WTC11 (cell line): ENCODE data around the gene CLDND2. TPM values are rescaled to one million over a fixed set of nuclear protein-coding genes. Genes with fewer than 3 reads are reported as not detected.

Experiments used
- ATAC-seq: fragments of 200-7000 bp; cut with Tn5 transposase; 2 replicates; pipeline ENCODE4 v1.10.0; 2021; ENCODE audit warnings: mild to moderate bottlenecking, moderate library complexity
- CTCF ChIA-PET: fragments of 300-600 bp; sonication (Branson Sonifier 250); formaldehyde crosslinking; loops from one replicate; lab custom pipeline; 2021; ENCODE audit warnings: antibody characterized with exemption; lab: Charles Lee
- POLR2A ChIA-PET: fragments of 350-600 bp; sonication (Branson Sonifier 250); formaldehyde crosslinking; loops from one replicate; lab custom pipeline; 2021; ENCODE audit warnings: antibody characterized with exemption; lab: Charles Lee
- DNase-seq: peaks from one replicate; pipeline ENCODE4 v3.0.0; 2021; ENCODE audit warnings: low spot score
- H3K27ac Mint-ChIP-seq: 2 replicates; pipeline ENCODE4 v1.8.0; 2021; ENCODE audit warnings: mixed read lengths
- H3K27me3 Mint-ChIP-seq: 2 replicates; pipeline ENCODE4 v1.8.0; 2021; ENCODE audit warnings: low read depth, mild to moderate bottlenecking, moderate library complexity, mixed read lengths
- H3K36me3 Mint-ChIP-seq: 2 replicates; pipeline ENCODE4 v1.8.0; 2021; ENCODE audit warnings: mixed read lengths
- H3K4me1 Mint-ChIP-seq: 2 replicates; pipeline ENCODE4 v1.8.0; 2022; ENCODE audit warnings: mixed read lengths
- H3K4me3 Mint-ChIP-seq: 2 replicates; pipeline ENCODE4 v1.8.0; 2021; ENCODE audit warnings: mild to moderate bottlenecking, moderate library complexity, mixed read lengths
- H3K9me3 Mint-ChIP-seq: 2 replicates; pipeline ENCODE4 v1.8.0; 2021; ENCODE audit warnings: mixed read lengths
- ATF1 ChIP-seq: sonication (generic); formaldehyde crosslinking; IDR thresholded peaks from 2 replicates; pipeline ENCODE4 v1.8.1; 2023; ENCODE audit warnings: mild to moderate bottlenecking, moderate library complexity, missing genetic modification reagents
- CREM ChIP-seq: sonication (generic); formaldehyde crosslinking; IDR thresholded peaks from 2 replicates; pipeline ENCODE4 v1.8.1; 2022; ENCODE audit warnings: mild to moderate bottlenecking, missing genetic modification reagents, moderate library complexity
- ESRRA ChIP-seq: sonication (generic); formaldehyde crosslinking; IDR thresholded peaks from 2 replicates; pipeline ENCODE4 v1.8.1; 2022; ENCODE audit warnings: mild to moderate bottlenecking, missing genetic modification reagents, borderline replicate concordance
- GRHL2 ChIP-seq: fragments of 250-450 bp; sonication (Bioruptor Pico); IDR thresholded peaks from 2 replicates; pipeline ENCODE4 v1.8.0; 2022; ENCODE audit warnings: mild to moderate bottlenecking, moderate library complexity; ENCODE audit not compliant: insufficient replicate concordance, severe bottlenecking
- MXD4 ChIP-seq: fragments of 250-450 bp; sonication (Bioruptor Pico); IDR thresholded peaks from 2 replicates; pipeline ENCODE4 v1.8.0; 2021; ENCODE audit warnings: mild to moderate bottlenecking, moderate library complexity, borderline replicate concordance
- NFE2L1 ChIP-seq: sonication (generic); formaldehyde crosslinking; IDR thresholded peaks from 2 replicates; pipeline ENCODE4 v1.8.1; 2023; ENCODE audit warnings: missing genetic modification reagents
- NR2C2 ChIP-seq: sonication (generic); formaldehyde crosslinking; IDR thresholded peaks from 2 replicates; pipeline ENCODE4 v1.8.0; 2022; ENCODE audit warnings: mild to moderate bottlenecking, missing genetic modification reagents
- OVOL2 ChIP-seq: fragments of 250-450 bp; sonication (Bioruptor Pico); IDR thresholded peaks from 2 replicates; pipeline ENCODE4 v1.9.0; 2021; ENCODE audit warnings: mild to moderate bottlenecking, borderline replicate concordance
- PRRX2 ChIP-seq: fragments of 250-450 bp; sonication (Bioruptor Pico); IDR thresholded peaks from 2 replicates; pipeline ENCODE4 v1.8.0; 2021; ENCODE audit warnings: mild to moderate bottlenecking
- RELA ChIP-seq: sonication (generic); formaldehyde crosslinking; IDR thresholded peaks from 2 replicates; pipeline ENCODE4 v1.8.1; 2022; ENCODE audit warnings: missing genetic modification reagents, mild to moderate bottlenecking, borderline replicate concordance
- RORB ChIP-seq: fragments of 250-450 bp; sonication (Bioruptor Pico); IDR thresholded peaks from 2 replicates; pipeline ENCODE4 v1.9.0; 2021; ENCODE audit warnings: mild to moderate bottlenecking
- SMAD3 ChIP-seq: sonication (generic); formaldehyde crosslinking; IDR thresholded peaks from 2 replicates; pipeline ENCODE4 v1.8.0; 2022; ENCODE audit warnings: missing genetic modification reagents, mild to moderate bottlenecking, borderline replicate concordance
- SP1 ChIP-seq: sonication (generic); formaldehyde crosslinking; conservative IDR thresholded peaks from 2 replicates; pipeline ENCODE4 v1.8.1; 2022; ENCODE audit warnings: missing genetic modification reagents
- TCF7 ChIP-seq: sonication (generic); formaldehyde crosslinking; IDR thresholded peaks from 2 replicates; pipeline ENCODE4 v1.8.0; 2022; ENCODE audit warnings: mild to moderate bottlenecking, low read depth, missing genetic modification reagents, moderate library complexity
- TEAD4 ChIP-seq: sonication (generic); formaldehyde crosslinking; IDR thresholded peaks from 2 replicates; pipeline ENCODE4 v1.8.0; 2022; ENCODE audit warnings: mild to moderate bottlenecking, missing genetic modification reagents
- TP53 ChIP-seq: sonication (generic); formaldehyde crosslinking; IDR thresholded peaks from 2 replicates; pipeline ENCODE4 v1.8.1; 2023; ENCODE audit warnings: mild to moderate bottlenecking, missing genetic modification reagents
- ZNF219 ChIP-seq: sonication (generic); formaldehyde crosslinking; IDR thresholded peaks from 2 replicates; pipeline ENCODE4 v1.8.0; 2023; ENCODE audit warnings: missing genetic modification reagents, mild to moderate bottlenecking, borderline replicate concordance
- ZNF263 ChIP-seq: sonication (generic); formaldehyde crosslinking; IDR thresholded peaks from 2 replicates; pipeline ENCODE4 v1.8.1; 2022; ENCODE audit warnings: low read depth, mild to moderate bottlenecking, moderate library complexity, missing genetic modification reagents
- ZNF671 ChIP-seq: fragments of 250-450 bp; sonication (Bioruptor Pico); IDR thresholded peaks from 2 replicates; pipeline ENCODE4 v1.8.0; 2021; ENCODE audit warnings: mild to moderate bottlenecking
- total RNA-seq: library from RNA; stranded (reverse); gene quantifications from 3 replicates; pipeline ENCODE4 v1.2.3, GENCODE V29; 2021
- TF ChIP-seq, protein P1 (sequence below): fragments of 250-450 bp; sonication (Bioruptor Pico); IDR thresholded peaks from 2 replicates; pipeline ENCODE4 v1.9.0; 2021; ENCODE audit warnings: mild to moderate bottlenecking
- TF ChIP-seq, protein P2 (sequence below): sonication (generic); formaldehyde crosslinking; IDR thresholded peaks from 2 replicates; pipeline ENCODE4 v1.8.0; 2023; ENCODE audit warnings: missing genetic modification reagents
- TF ChIP-seq, protein P3 (sequence below): sonication (generic); formaldehyde crosslinking; IDR thresholded peaks from 2 replicates; pipeline ENCODE4 v1.8.1; 2023; ENCODE audit warnings: mild to moderate bottlenecking, missing genetic modification reagents, moderate library complexity
- TF ChIP-seq, protein P4 (sequence below): sonication (generic); formaldehyde crosslinking; IDR thresholded peaks from 2 replicates; pipeline ENCODE4 v1.8.1; 2023; ENCODE audit warnings: mild to moderate bottlenecking, missing genetic modification reagents
- TF ChIP-seq, protein P5 (sequence below): fragments of 200-600 bp; IDR thresholded peaks from 2 replicates; pipeline ENCODE4 v1.8.0; 2022; ENCODE audit warnings: antibody characterized with exemption
- TF ChIP-seq, protein P6 (sequence below): sonication (generic); formaldehyde crosslinking; IDR thresholded peaks from 2 replicates; pipeline ENCODE4 v1.8.0; 2022; ENCODE audit warnings: mild to moderate bottlenecking, missing genetic modification reagents
- TF ChIP-seq, protein P7 (sequence below): sonication (generic); formaldehyde crosslinking; IDR thresholded peaks from 2 replicates; pipeline ENCODE4 v1.8.1; 2022; ENCODE audit warnings: low read depth, missing genetic modification reagents, borderline replicate concordance
- TF ChIP-seq, protein P8 (sequence below): sonication (generic); formaldehyde crosslinking; IDR thresholded peaks from 2 replicates; pipeline ENCODE4 v1.8.1; 2023; ENCODE audit warnings: mild to moderate bottlenecking, missing genetic modification reagents, moderate library complexity

Gene CLDND2
- total RNA-seq, 1 experiment from 2014 or later: 1.7 TPM

DNA sequence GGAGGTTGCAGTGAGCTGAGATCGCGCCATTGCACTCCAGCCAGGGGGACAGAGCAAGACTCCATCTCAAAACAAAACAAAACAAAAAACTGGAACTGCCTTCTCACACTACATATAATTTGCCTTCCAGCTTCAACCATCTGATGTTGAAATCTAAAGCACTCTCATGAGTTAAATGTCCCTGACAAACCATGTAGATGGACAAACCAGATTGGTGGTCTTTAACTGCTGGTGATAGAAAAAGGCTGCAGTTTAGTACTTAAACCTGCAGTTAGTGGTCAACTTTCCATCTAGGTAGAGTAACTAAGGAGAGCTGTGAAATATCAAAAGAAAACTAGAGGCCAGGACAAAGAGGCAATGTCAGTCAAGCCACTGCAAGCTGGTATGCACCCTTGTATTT is 27.4 kb upstream of the CLDND2 start:
- Mint-ChIP-seq H3K4me3 (peak overlapping the region; percentile 53), H3K36me3 (peaks cover 9% of the 10 kb centered on the region), H3K9me3 (peaks cover 4% of the 10 kb centered on the region), H3K4me1 (peaks cover 32% of the 10 kb centered on the region), H3K27me3 (no peaks in the 10 kb centered on the region), H3K27ac (peak overlapping the region; percentile 78)
- ATAC-seq (no peak), DNase-seq (no peak)
- TF ChIP-seq, protein P1, sequence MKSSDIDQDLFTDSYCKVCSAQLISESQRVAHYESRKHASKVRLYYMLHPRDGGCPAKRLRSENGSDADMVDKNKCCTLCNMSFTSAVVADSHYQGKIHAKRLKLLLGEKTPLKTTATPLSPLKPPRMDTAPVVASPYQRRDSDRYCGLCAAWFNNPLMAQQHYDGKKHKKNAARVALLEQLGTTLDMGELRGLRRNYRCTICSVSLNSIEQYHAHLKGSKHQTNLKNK (CRISPR knock-in tag): no peak
- TF ChIP-seq PRRX2 (CRISPR knock-in tag): no peak
- no peak for TF ChIP-seq TP53
- TF ChIP-seq ZNF263: no peak
- no peak for TF ChIP-seq CREM (CRISPR knock-in tag)
- no peak for TF ChIP-seq ZNF219 (CRISPR knock-in tag)
- TF ChIP-seq, protein P2, sequence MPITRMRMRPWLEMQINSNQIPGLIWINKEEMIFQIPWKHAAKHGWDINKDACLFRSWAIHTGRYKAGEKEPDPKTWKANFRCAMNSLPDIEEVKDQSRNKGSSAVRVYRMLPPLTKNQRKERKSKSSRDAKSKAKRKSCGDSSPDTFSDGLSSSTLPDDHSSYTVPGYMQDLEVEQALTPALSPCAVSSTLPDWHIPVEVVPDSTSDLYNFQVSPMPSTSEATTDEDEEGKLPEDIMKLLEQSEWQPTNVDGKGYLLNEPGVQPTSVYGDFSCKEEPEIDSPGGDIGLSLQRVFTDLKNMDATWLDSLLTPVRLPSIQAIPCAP (CRISPR knock-in tag): no peak
- TF ChIP-seq SMAD3: no peak
- TF ChIP-seq, protein P3, sequence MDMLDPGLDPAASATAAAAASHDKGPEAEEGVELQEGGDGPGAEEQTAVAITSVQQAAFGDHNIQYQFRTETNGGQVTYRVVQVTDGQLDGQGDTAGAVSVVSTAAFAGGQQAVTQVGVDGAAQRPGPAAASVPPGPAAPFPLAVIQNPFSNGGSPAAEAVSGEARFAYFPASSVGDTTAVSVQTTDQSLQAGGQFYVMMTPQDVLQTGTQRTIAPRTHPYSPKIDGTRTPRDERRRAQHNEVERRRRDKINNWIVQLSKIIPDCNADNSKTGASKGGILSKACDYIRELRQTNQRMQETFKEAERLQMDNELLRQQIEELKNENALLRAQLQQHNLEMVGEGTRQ: no peak
- TF ChIP-seq RORB (CRISPR knock-in tag): no peak
- TF ChIP-seq, protein P4, sequence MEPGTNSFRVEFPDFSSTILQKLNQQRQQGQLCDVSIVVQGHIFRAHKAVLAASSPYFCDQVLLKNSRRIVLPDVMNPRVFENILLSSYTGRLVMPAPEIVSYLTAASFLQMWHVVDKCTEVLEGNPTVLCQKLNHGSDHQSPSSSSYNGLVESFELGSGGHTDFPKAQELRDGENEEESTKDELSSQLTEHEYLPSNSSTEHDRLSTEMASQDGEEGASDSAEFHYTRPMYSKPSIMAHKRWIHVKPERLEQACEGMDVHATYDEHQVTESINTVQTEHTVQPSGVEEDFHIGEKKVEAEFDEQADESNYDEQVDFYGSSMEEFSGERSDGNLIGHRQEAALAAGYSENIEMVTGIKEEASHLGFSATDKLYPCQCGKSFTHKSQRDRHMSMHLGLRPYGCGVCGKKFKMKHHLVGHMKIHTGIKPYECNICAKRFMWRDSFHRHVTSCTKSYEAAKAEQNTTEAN (CRISPR knock-in tag): no peak
- TF ChIP-seq TCF7: no peak
- TF ChIP-seq ZNF671 (CRISPR knock-in tag): no peak
- no peak for TF ChIP-seq RELA (CRISPR knock-in tag)
- TF ChIP-seq ATF1 (CRISPR knock-in tag): no peak
- no peak for TF ChIP-seq MXD4 (CRISPR knock-in tag)
- no peak for TF ChIP-seq GRHL2 (CRISPR knock-in tag)
- TF ChIP-seq NR2C2 (CRISPR knock-in tag): no peak
- POLR2A ChIA-PET: no interaction called here
- CTCF ChIA-PET: interaction anchor here (1.3 to 4.4 kb wide), 5 partner anchors 12 to 261 kb away, joined by 3 to 41 read pairs (median 14); no protein-coding TSS in a partner anchor

DNA sequence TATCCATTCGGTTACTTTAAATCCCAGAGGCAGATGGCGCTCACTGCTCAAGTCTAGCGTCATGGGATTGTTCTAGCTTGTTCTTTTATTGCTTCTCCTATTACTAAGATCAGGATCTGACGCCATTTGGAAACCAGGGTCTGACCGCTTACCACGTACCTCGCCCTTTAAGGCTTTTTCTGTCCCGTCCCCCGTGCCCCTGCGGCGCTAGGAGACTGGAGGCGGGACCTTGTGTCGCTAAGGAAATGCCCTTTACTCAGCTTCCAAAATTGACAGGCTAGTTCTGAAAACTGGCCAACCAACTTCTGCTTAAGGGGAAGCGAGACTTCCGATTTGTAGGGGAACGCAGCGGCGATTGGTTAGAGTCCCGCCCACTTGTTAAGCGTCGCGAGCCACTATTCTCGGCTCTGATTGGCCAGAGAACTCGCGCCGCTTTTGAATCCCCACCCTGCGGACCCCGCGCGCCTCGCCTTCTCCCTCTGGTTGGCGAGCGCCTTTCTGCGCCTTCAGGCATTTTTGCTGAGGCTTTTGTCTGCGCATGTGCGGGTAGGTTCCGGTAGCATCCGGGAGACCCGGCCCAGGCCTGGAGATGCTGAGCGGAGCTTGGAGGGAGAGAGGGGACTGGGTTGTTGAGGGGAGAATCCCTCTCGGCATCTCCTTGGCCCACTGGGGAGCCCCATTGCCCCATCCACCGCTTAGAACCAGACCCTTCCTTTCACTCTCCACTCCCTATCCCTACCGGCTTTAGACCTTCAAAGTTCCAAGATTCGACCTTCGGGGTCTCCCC is 25.4 kb upstream of the CLDND2 start:
- H3K4me1 Mint-ChIP-seq: peaks cover 46% of the 10 kb centered on the region
- H3K9me3 Mint-ChIP-seq: no peaks in the 10 kb centered on the region
- DNase-seq: peak; percentile 98
- H3K36me3 Mint-ChIP-seq: no peaks in the 10 kb centered on the region
- CTCF ChIA-PET: interaction anchor here (0.8 to 4.4 kb wide), 8 partner anchors 14 to 267 kb away, joined by 3 to 41 read pairs (median 6); no protein-coding TSS in a partner anchor
- peak overlapping the region; percentile 99 for H3K27ac Mint-ChIP-seq
- no peaks in the 10 kb centered on the region for H3K27me3 Mint-ChIP-seq
- POLR2A ChIA-PET: interaction anchor here (1.2 to 1.3 kb wide), 2 partner anchors 26 to 55 kb away, joined by 4 to 13 read pairs; no protein-coding TSS in a partner anchor
- peak overlapping the region; percentile 94 for H3K4me3 Mint-ChIP-seq
- peak; percentile 92 for ATAC-seq
- TF ChIP-seq, protein P5, sequence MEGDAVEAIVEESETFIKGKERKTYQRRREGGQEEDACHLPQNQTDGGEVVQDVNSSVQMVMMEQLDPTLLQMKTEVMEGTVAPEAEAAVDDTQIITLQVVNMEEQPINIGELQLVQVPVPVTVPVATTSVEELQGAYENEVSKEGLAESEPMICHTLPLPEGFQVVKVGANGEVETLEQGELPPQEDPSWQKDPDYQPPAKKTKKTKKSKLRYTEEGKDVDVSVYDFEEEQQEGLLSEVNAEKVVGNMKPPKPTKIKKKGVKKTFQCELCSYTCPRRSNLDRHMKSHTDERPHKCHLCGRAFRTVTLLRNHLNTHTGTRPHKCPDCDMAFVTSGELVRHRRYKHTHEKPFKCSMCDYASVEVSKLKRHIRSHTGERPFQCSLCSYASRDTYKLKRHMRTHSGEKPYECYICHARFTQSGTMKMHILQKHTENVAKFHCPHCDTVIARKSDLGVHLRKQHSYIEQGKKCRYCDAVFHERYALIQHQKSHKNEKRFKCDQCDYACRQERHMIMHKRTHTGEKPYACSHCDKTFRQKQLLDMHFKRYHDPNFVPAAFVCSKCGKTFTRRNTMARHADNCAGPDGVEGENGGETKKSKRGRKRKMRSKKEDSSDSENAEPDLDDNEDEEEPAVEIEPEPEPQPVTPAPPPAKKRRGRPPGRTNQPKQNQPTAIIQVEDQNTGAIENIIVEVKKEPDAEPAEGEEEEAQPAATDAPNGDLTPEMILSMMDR: no peak
- TF ChIP-seq, protein P6, sequence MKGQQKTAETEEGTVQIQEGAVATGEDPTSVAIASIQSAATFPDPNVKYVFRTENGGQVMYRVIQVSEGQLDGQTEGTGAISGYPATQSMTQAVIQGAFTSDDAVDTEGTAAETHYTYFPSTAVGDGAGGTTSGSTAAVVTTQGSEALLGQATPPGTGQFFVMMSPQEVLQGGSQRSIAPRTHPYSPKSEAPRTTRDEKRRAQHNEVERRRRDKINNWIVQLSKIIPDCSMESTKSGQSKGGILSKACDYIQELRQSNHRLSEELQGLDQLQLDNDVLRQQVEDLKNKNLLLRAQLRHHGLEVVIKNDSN (CRISPR knock-in tag): peak; percentile 42; the same call in 1 of the 2 replicates
- no peak for TF ChIP-seq OVOL2 (CRISPR knock-in tag)
- peak; percentile 73; the same call in 1 of the 2 replicates for TF ChIP-seq NFE2L1 (CRISPR knock-in tag)
- no peak for TF ChIP-seq TEAD4 (CRISPR knock-in tag)
- TF ChIP-seq, protein P7, sequence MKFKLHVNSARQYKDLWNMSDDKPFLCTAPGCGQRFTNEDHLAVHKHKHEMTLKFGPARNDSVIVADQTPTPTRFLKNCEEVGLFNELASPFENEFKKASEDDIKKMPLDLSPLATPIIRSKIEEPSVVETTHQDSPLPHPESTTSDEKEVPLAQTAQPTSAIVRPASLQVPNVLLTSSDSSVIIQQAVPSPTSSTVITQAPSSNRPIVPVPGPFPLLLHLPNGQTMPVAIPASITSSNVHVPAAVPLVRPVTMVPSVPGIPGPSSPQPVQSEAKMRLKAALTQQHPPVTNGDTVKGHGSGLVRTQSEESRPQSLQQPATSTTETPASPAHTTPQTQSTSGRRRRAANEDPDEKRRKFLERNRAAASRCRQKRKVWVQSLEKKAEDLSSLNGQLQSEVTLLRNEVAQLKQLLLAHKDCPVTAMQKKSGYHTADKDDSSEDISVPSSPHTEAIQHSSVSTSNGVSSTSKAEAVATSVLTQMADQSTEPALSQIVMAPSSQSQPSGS (CRISPR knock-in tag): no peak
- TF ChIP-seq, protein P8, sequence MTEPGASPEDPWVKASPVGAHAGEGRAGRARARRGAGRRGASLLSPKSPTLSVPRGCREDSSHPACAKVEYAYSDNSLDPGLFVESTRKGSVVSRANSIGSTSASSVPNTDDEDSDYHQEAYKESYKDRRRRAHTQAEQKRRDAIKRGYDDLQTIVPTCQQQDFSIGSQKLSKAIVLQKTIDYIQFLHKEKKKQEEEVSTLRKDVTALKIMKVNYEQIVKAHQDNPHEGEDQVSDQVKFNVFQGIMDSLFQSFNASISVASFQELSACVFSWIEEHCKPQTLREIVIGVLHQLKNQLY (CRISPR knock-in tag): no peak
- no peak for TF ChIP-seq SP1 (CRISPR knock-in tag)
- TF ChIP-seq ESRRA (CRISPR knock-in tag): no peak
